ENCODE data around the gene MNAT1. TPM values are rescaled to one million over a fixed set of nuclear protein-coding genes. Genes with fewer than 3 reads are reported as not detected.

The MNAT1 gene
- total and polyA plus RNA-seq, 3 donors from 2014 or later: 17.3 to 39.9 (median 36.0) TPM

DNA sequence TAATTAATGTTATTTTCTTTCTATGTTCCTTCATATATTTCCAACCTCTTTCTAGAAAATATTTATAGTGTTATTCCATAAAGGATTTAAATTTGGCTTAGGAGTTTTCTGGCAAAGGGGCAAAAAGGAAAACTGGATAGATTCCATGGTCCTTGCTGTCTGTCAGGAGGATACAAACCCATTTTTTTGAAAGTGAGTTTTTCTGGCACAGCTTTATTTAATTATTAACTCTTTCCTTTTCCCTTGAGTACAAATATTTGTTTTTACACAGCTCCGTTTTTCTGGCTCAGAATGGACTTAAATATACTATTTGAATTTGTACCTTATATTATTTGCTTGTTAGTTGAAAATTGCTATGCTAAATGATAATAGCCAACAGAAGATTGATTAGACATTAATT is 56.3 kb downstream of the MNAT1 start:
- 77 to 91% methylated on average over 1 of the region's 1 CpG for WGBS, 2 donors
- Histone ChIP-seq H3K36me3 (ENCODE audit: low read depth, missing control alignments) (no peaks in the 10 kb centered on the region), H3K9me3 (no peaks in the 10 kb centered on the region), H3K27ac (no peak overlapping the region), H3K4me3 (no peak overlapping the region), H3K4me1 (no peaks in the 10 kb centered on the region), H3K27me3 (no peaks in the 10 kb centered on the region)
- no peak for DNase-seq
- intact Hi-C loops (cut with DNase I; ENCODE audit: low total_unique reads): no loop called here
- TF ChIP-seq, protein P1, sequence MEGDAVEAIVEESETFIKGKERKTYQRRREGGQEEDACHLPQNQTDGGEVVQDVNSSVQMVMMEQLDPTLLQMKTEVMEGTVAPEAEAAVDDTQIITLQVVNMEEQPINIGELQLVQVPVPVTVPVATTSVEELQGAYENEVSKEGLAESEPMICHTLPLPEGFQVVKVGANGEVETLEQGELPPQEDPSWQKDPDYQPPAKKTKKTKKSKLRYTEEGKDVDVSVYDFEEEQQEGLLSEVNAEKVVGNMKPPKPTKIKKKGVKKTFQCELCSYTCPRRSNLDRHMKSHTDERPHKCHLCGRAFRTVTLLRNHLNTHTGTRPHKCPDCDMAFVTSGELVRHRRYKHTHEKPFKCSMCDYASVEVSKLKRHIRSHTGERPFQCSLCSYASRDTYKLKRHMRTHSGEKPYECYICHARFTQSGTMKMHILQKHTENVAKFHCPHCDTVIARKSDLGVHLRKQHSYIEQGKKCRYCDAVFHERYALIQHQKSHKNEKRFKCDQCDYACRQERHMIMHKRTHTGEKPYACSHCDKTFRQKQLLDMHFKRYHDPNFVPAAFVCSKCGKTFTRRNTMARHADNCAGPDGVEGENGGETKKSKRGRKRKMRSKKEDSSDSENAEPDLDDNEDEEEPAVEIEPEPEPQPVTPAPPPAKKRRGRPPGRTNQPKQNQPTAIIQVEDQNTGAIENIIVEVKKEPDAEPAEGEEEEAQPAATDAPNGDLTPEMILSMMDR (IDR thresholded peaks at IDR 0.05): no peak
- no peak for TF ChIP-seq POLR2A (IDR thresholded peaks at IDR 0.05)

DNA sequence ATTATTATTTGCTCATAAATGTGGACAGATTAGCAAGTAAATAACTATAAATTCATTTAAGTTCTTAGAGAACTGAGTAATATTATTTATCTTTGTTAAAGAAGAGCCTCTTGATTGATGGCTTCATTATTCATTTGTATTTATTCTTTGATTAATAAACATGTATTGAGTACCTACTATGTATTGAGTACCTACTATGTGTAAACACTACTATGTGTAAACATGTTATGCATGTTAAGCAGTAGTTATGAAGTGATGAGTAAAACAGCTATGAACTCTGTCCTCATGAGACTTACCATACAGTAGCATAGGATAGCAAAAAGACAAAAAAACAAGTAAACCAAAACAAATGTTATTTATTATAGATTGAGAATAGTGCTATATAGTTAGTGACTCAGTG is 61.9 kb downstream of the MNAT1 start:
- no peak overlapping the region for H3K4me3 ChIP-seq
- no peak for DNase-seq
- H3K4me1 ChIP-seq: no peaks in the 10 kb centered on the region
- H3K27ac ChIP-seq: no peak overlapping the region
- no peaks in the 10 kb centered on the region for H3K36me3 ChIP-seq (ENCODE audit: low read depth, missing control alignments)
- no peaks in the 10 kb centered on the region for H3K9me3 ChIP-seq
- intact Hi-C loops (cut with DNase I; ENCODE audit: low total_unique reads): no loop called here
- no peaks in the 10 kb centered on the region for H3K27me3 ChIP-seq
- TF ChIP-seq, protein P1 (IDR thresholded peaks at IDR 0.05): no peak
- TF ChIP-seq POLR2A (IDR thresholded peaks at IDR 0.05): no peak

DNA sequence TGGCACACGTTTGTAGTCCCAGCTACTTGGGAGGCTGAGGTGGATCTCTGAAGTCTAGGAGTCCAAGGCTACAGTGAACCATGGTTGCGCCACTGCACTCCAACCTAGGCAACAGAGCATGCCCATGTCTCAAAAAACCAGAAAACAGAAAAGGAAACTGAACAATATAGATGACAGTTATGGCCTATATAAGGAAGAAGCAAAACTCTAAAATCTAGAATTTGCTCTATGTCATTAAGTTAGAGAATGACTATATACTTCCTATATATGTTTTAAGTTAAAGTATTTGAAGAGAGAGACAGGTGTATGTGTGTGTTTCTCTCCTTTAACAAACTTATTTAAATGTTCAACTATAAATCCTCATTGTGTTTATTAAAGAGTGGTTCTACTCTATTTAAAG is 65.8 kb downstream of the MNAT1 start:
- intact Hi-C loops (cut with DNase I; ENCODE audit: low total_unique reads): no loop called here
- Histone ChIP-seq H3K4me3 (no peak overlapping the region), H3K36me3 (ENCODE audit: low read depth, missing control alignments) (no peaks in the 10 kb centered on the region), H3K27me3 (no peaks in the 10 kb centered on the region), H3K4me1 (no peaks in the 10 kb centered on the region), H3K9me3 (no peaks in the 10 kb centered on the region), H3K27ac (no peak overlapping the region)
- DNase-seq: no peak
- WGBS, 2 donors: 92 to 97% methylated on average over 2 of the region's 2 CpGs
- TF ChIP-seq, protein P1 (IDR thresholded peaks at IDR 0.05): no peak
- TF ChIP-seq POLR2A (IDR thresholded peaks at IDR 0.05): no peak

DNA sequence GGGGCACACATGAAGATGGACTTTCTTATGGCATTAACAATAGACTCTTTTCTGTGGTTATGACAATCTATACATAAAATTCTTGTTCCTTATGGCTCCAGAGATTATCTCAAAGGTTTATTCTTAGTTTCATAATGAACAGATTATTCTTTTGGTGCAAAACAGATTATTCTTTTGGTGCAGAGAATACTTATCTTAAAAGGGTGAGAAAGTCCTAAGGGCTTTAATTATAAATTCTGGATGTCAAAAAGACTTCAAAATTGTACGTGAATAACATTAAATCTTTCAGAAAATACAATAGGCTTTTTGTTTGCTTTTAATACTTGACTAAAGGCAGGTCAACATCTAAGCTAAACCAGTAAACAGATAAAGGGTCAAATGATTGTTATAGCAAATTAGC is 69.3 kb downstream of the MNAT1 start:
- 75 to 87% methylated on average over 1 of the region's 1 CpG for WGBS, 2 donors
- intact Hi-C loops (cut with DNase I; ENCODE audit: low total_unique reads): no loop called here
- Histone ChIP-seq H3K9me3 (no peaks in the 10 kb centered on the region), H3K27ac (no peak overlapping the region), H3K4me3 (no peak overlapping the region), H3K27me3 (no peaks in the 10 kb centered on the region), H3K4me1 (no peaks in the 10 kb centered on the region), H3K36me3 (ENCODE audit: low read depth, missing control alignments) (no peaks in the 10 kb centered on the region)
- no peak for TF ChIP-seq POLR2A (IDR thresholded peaks at IDR 0.05)
- TF ChIP-seq, protein P1 (IDR thresholded peaks at IDR 0.05): no peak
- no peak for DNase-seq

DNA sequence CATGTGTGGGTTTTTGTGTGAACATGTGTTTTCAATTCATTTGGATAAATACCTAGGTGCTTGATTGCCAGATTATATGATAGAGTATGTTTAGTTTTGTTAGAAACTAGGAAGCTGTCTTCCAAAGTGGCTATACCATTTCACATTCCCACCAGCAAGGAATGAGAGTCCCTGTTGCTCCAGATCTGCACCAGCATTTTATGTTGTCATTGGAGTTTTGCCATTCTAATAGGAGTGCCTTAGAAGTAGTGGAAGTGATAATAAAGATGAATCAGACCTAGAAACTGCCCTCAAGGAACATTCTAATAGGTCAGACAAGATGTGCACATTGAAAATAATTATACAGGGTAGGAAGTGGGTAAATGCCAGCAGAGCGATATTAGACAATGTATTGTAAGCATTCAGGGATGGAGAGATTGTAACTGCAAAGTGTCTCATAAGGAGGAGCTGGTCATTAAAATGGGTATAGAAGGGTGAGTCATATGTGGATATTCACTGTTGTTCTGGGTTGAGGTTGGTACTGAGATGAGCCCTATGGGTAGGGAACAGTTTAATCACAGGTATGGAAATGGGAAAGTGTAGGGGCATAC is 71.4 kb downstream of the MNAT1 start:
- no peaks in the 10 kb centered on the region for H3K27me3 ChIP-seq
- no peaks in the 10 kb centered on the region for H3K9me3 ChIP-seq
- TF ChIP-seq, protein P1 (IDR thresholded peaks at IDR 0.05): no peak
- TF ChIP-seq POLR2A (IDR thresholded peaks at IDR 0.05): no peak
- no peaks in the 10 kb centered on the region for H3K4me1 ChIP-seq
- intact Hi-C loops (cut with DNase I; ENCODE audit: low total_unique reads): no loop called here
- 92 to 100% methylated on average over 1 of the region's 1 CpG for WGBS, 2 donors
- no peak overlapping the region for H3K27ac ChIP-seq
- no peak overlapping the region for H3K4me3 ChIP-seq
- no peaks in the 10 kb centered on the region for H3K36me3 ChIP-seq (ENCODE audit: low read depth, missing control alignments)
- DNase-seq: no peak

All from testis (tissue), 3 donors.